Measurements from ENCODE around the gene CAMK4.

The CAMK4 gene

DNA sequence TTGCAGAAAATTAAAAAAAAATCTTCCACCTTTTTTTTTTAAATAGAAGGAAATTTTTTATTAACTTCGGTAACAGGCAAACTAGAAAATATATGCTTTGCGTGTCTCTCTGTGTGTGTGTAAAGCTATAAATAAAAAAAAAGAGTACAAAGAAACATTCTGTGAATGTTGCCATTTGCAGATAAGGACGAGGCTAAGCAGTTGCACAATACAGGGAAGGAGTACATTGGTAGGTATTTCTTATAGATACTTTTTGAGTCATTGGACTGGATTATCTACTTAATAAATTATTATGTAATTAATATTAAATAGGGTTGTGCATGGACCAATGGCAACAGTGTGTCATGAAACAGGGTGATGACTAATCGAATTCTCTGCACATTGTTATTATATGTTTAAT is 102.4 kb downstream of the CAMK4 start:
- DNase-seq: no peak
- no peak overlapping the region for H3K4me3 Mint-ChIP-seq
- no peaks in the 10 kb centered on the region for H3K36me3 Mint-ChIP-seq (ENCODE audit: low read depth)
- TF ChIP-seq, protein P1, sequence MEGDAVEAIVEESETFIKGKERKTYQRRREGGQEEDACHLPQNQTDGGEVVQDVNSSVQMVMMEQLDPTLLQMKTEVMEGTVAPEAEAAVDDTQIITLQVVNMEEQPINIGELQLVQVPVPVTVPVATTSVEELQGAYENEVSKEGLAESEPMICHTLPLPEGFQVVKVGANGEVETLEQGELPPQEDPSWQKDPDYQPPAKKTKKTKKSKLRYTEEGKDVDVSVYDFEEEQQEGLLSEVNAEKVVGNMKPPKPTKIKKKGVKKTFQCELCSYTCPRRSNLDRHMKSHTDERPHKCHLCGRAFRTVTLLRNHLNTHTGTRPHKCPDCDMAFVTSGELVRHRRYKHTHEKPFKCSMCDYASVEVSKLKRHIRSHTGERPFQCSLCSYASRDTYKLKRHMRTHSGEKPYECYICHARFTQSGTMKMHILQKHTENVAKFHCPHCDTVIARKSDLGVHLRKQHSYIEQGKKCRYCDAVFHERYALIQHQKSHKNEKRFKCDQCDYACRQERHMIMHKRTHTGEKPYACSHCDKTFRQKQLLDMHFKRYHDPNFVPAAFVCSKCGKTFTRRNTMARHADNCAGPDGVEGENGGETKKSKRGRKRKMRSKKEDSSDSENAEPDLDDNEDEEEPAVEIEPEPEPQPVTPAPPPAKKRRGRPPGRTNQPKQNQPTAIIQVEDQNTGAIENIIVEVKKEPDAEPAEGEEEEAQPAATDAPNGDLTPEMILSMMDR (IDR thresholded peaks at IDR 0.05): no peak
- H3K4me1 Mint-ChIP-seq: no peaks in the 10 kb centered on the region
- no peak overlapping the region for H3K27ac Mint-ChIP-seq
- no peaks in the 10 kb centered on the region for H3K27me3 Mint-ChIP-seq (ENCODE audit: low read depth, poor library complexity)
- H3K9me3 Mint-ChIP-seq: no peaks in the 10 kb centered on the region

DNA sequence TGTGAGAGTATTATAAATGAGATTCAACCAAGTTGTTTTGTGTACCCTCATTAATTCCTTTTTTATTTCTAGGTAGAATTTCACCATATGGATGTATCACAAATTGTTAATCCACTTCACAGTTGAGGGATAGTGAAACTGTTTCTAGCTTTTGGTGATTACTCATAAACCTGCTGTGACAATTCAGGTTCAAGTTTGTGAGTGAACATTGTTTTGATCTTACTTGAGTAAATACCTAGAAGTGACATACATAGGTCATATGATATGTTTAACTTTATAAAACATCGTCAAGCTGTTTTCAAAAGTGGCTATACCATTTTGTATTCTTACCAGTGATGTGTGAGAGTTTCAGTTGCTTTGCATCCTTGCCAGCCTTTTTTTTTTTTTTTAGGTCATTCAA is 112.9 kb downstream of the CAMK4 start:
- TF ChIP-seq, protein P1 (IDR thresholded peaks at IDR 0.05): no peak
- Mint-ChIP-seq H3K4me1 (no peaks in the 10 kb centered on the region), H3K27me3 (ENCODE audit: low read depth, poor library complexity) (peaks cover 3% of the 10 kb centered on the region), H3K9me3 (no peaks in the 10 kb centered on the region), H3K4me3 (no peak overlapping the region), H3K36me3 (ENCODE audit: low read depth) (no peaks in the 10 kb centered on the region), H3K27ac (no peak overlapping the region)
- no peak for DNase-seq

DNA sequence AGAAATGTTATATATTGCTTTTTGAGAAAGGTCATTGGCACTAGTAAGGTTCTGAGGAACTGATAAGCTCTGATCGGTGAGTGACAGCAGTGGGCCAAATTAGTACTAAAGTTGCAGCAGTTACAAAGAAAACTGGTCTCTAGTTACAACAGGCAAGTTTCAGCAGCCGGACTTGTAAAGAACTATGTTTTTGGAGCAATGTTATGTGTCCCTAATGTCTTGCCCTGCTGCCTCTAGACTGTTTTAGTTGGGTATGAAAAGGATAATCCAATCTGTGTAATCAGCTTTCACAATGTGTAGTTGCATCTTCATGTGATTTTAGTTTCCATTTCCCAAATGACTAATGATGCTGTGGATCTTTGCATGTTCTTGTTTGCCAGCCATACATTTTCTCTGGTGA is 113.5 kb downstream of the CAMK4 start:
- no peak overlapping the region for H3K27ac Mint-ChIP-seq
- H3K27me3 Mint-ChIP-seq (ENCODE audit: low read depth, poor library complexity): peaks cover 3% of the 10 kb centered on the region
- TF ChIP-seq, protein P1 (IDR thresholded peaks at IDR 0.05): no peak
- H3K36me3 Mint-ChIP-seq (ENCODE audit: low read depth): no peaks in the 10 kb centered on the region
- no peaks in the 10 kb centered on the region for H3K4me1 Mint-ChIP-seq
- no peak overlapping the region for H3K4me3 Mint-ChIP-seq
- H3K9me3 Mint-ChIP-seq: no peaks in the 10 kb centered on the region
- DNase-seq: no peak

DNA sequence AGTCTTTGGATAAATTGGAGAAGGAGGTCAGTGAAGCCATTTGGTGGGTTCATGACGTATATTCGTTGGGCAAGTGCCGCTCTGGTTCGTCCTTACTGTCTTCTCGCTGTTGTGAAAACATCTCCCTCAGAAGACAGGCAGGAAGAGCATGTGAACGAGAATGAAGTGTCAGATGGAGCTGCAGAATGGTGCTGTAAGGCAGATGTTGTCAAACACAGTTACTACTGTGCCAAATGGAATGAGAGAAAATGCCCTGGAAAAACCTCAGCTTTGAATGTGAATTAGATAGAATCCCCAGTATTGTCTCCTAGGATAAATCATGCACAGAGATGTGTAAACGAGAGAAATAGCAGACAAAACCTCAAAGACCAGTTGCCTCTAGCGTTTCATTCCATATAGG is 121.5 kb downstream of the CAMK4 start:
- H3K27ac Mint-ChIP-seq: no peak overlapping the region
- no peaks in the 10 kb centered on the region for H3K27me3 Mint-ChIP-seq (ENCODE audit: low read depth, poor library complexity)
- no peaks in the 10 kb centered on the region for H3K4me1 Mint-ChIP-seq
- no peak for DNase-seq
- no peaks in the 10 kb centered on the region for H3K36me3 Mint-ChIP-seq (ENCODE audit: low read depth)
- H3K9me3 Mint-ChIP-seq: no peaks in the 10 kb centered on the region
- TF ChIP-seq, protein P1 (IDR thresholded peaks at IDR 0.05): no peak
- no peak overlapping the region for H3K4me3 Mint-ChIP-seq

DNA sequence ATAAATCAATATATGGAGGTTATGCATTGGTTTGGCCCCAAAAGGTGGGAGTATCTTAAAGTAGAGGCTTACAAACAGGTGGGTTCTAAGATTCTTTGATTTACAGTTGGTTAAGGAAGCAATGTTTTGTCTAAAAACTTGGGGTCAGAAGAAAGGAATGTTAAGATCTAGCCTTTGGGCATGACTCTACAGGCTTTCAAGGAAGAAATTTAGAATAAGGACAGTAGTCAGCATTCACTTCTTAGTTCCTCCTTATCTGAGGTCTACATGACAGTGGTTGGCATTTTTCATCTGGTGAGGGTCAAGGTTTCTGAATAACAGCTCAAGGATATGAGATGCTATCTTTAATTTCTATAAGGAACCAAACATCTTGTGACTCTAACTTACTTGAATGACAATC is 122.8 kb downstream of the CAMK4 start:
- Mint-ChIP-seq H3K36me3 (ENCODE audit: low read depth) (no peaks in the 10 kb centered on the region), H3K27ac (no peak overlapping the region), H3K4me1 (no peaks in the 10 kb centered on the region), H3K4me3 (no peak overlapping the region), H3K9me3 (no peaks in the 10 kb centered on the region), H3K27me3 (ENCODE audit: low read depth, poor library complexity) (no peaks in the 10 kb centered on the region)
- TF ChIP-seq, protein P1 (IDR thresholded peaks at IDR 0.05): no peak
- no peak for DNase-seq

DNA sequence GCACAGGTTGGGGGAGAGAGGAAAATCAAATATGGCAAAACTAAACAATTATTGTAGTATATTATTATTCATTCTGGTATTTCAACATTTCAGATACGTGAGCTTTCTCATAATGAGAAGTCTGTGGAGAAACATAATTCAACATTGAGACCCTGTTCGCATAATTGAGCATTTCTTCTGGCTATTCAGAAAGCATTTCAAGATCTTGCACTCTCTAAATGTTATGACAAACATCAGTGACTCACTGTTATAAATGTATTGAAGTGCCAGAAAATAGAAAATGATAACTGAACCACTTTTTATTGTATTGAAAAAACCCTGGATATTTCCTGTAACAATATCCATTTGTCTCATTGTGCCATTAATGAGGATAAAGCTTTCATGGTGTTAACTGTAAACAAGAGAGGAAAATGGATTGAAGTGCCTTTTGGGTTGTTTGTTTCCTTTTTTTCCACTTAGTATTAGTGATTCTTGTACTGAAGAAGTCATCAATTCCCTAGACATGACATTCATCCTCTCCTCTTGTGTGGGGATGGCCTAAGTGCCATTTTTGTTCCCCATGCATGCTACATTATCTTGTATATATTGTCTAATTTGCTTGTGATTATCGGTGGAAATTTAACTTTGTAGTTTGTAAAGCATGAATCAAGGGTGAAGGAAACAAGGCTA is 124.6 kb downstream of the CAMK4 start:
- H3K9me3 Mint-ChIP-seq: no peaks in the 10 kb centered on the region
- no peaks in the 10 kb centered on the region for H3K4me1 Mint-ChIP-seq
- H3K4me3 Mint-ChIP-seq: no peak overlapping the region
- DNase-seq: no peak
- TF ChIP-seq, protein P1 (IDR thresholded peaks at IDR 0.05): no peak
- H3K36me3 Mint-ChIP-seq (ENCODE audit: low read depth): no peaks in the 10 kb centered on the region
- H3K27me3 Mint-ChIP-seq (ENCODE audit: low read depth, poor library complexity): no peaks in the 10 kb centered on the region
- no peak overlapping the region for H3K27ac Mint-ChIP-seq
